HG02763 (cell line): Measurements from ENCODE around the gene POLA1.
"Not testable (repeated sequence)": the region's sequence is repeated elsewhere in the genome, so short reads cannot be mapped to it uniquely, and the experiment has no call there.

Experiments used
- ATAC-seq: cut with Tn5 transposase; IDR thresholded peaks from one replicate; pipeline ENCODE4 v1.9.1; 2021; ENCODE audit warnings: mild to moderate bottlenecking, moderate library complexity; ENCODE audit not compliant: unreplicated experiment

The POLA1 gene

DNA sequence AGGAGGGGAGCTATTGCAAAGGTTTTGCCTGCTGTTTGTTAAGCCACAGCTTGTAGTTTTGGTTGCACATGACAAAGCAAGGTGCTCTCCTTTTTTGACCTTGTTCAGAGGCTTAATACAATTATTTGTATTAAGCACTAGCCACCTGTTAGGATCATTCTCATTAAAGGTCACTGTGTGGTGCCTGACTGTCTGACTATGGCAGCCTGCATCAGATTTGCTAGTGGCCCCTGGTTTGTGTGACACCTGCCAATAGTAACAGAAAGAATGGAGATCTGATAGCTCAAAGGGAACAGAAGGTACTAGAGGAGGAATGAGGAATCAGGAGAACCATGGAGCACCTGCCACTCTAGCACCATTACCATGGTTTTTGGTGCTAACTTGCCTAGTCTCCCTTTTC, 102.5 kb downstream of the POLA1 start:
- ATAC-seq: no peak

DNA sequence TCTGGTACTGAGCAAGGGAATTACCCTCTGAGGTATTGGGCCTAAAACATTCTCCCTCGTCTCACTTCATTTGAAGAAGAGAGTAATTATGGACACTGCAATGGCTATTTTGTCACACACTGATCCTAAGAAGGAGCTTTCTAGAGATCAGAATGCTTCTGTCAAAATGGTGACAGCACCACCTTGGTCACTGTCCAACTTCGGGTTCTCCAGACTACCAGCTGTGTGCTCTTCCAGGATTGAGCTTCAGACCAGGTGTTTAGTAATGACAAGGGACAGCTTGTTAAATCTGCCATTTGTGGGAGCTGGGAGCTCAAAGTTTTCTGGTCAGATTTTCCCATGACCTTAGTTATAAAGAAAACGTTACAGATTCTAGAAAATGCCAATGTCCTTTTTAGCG, 105.4 kb downstream of the POLA1 start:
- ATAC-seq: no peak

GRCh38 chrX:24799565-24799964, 105.8 kb downstream of the POLA1 start:
- ATAC-seq: no peak

- ATAC-seq: no peak
Observed at GRCh38 chrX:24805201-24805600, 111.5 kb downstream of the POLA1 start.

GRCh38 chrX:24819807-24820206, 126.1 kb downstream of the POLA1 start:
- not testable (repeated sequence) for ATAC-seq

GRCh38 chrX:24828147-24828546, 134.4 kb downstream of the POLA1 start:
- no peak for ATAC-seq

GRCh38 chrX:24828600-24828999, 134.9 kb downstream of the POLA1 start:
- no peak for ATAC-seq

GRCh38 chrX:24833695-24834094, 140.0 kb downstream of the POLA1 start:
- no peak for ATAC-seq

DNA sequence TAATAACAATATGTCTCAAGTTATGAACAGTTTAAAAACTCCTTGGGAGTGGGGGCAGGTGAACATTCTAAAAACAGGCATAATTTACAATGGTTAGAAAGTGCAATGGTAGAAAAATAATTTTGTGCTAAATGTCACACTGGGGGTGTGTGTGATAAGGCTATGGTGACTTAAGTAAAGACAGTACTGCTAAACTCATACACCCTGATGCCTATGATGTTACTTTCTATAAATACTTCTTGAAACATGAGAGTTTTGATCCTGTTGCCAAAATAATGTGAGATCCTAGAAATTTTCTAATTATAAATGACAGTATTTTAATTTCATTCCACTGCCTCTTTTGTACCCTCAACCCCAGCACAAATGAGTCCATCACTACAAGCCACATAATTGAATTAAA, 144.2 kb downstream of the POLA1 start:
- ATAC-seq: no peak

- ATAC-seq: no peak
Observed at GRCh38 chrX:24838629-24839028, 144.9 kb downstream of the POLA1 start.

DNA sequence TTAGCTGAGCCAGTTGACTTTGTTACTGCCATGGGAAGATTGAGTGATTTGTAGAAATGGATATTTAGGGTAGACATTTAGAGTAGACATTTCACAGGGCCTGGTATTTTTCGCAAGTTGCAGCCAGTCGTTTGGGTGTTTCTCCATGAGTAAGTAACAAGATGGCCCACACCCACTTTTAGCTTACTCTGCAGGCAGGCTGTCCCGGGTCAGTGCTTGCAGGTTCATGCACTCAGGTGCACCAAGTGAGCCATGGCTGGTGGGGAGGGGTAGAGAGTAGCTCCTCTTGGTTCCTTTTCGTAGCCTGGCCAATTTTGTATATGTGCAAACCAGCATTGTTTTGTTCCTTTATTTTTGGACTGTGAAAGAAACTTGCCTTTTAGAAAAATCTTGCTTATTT, 145.6 kb downstream of the POLA1 start:
- ATAC-seq: no peak

DNA sequence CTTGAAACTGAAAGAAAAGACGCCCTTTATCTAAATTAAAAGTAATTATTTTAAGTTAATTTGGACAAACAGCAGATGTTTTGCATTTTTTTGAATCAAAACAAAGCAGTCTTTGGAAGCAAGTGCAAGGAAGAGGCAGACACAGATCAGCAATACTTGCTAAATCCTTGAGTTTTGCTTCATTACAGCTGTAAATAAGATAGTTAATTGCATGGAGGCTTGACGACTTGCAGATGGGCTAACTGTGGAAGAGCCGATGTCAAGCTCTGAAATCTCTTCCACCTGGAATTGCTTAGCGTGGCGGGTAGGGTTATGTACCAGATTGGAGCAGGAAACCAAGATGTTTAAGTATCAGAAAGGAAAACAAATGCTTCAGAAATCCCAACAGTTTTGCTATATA, 148.8 kb downstream of the POLA1 start:
- ATAC-seq: no peak

- no peak for ATAC-seq
Observed at GRCh38 chrX:24846550-24847150, 152.9 kb downstream of the POLA1 start.

DNA sequence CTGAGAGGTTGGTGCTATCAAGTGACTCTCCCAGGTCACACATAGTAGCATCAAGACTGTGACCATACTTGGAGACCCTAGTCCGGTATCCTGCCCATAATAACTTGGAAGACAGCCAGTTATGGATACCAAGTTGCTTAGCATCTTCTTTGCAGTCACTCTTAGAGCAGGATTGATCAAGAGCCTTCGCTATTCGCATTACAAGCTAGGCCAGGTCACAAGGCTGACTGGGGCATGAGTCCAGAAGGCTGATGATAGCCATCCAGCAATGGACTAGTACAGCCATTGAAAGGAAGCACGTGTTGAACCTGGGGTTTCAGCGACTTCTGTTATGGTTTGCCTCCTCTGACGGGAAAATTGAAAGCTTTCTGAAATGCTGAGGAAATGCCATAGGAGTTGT, 157.6 kb downstream of the POLA1 start:
- no peak for ATAC-seq

GRCh38 chrX:24851780-24852179, 158.1 kb downstream of the POLA1 start:
- ATAC-seq: no peak

DNA sequence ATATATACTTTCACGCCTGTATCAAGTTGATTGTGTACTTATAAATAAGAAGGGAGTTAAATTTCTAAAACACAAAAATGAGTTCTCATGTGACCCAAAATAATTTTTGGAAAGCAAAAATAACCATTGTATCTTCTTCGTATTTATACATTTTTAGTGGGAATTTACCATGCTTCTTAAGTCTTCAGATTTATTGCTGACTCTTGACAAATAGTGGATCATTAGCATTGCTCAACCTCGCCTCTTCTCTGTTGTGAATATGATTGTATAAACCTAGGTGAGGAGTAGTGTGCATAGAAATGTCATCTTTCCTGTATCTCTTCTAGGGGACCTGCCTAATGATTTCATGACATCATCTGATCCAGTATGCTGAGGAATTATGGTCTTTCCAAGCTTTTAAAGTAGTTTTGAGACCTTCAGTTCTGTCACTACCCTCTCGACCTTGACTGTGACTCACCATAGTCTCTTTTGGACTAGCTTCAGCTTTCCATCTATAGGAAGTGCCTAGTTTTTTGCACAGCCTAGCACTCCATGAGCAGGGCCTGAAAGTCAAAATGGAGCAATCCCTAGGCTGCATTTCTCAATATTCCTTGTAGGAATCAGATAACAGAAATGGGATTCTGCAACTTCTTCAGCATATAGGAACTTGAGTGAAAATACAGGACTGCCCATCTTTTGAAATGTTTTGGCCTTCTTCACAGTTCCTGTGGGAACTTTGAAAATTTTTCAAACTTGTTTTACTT, 164.5 kb downstream of the POLA1 start:
- ATAC-seq: no peak

- no peak for ATAC-seq
Observed at GRCh38 chrX:24859211-24859841, 165.6 kb downstream of the POLA1 start.

- no peak for ATAC-seq
Observed at GRCh38 chrX:24860140-24860539, 166.4 kb downstream of the POLA1 start.

GRCh38 chrX:24862343-24862742, 168.6 kb downstream of the POLA1 start:
- ATAC-seq: no peak

DNA sequence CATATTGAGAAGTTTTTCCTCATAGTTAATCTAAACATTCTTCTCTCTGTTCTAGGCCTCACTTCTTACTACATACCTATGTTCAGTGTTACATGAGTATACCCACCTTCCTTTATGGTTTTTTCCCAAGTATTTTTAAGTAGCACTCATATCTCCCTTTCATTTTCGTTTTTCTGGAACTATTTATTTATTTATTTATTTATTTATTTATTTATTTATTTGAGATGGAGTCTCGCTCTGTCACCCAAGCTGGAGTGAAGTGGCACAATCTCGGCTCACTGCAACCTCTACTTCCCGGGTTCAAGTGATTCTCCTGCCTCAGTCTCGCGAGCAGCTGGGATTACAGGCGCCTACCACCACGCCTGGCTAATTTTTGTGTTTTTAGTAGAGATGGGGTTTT, 170.1 kb downstream of the POLA1 start:
- not testable (repeated sequence) for ATAC-seq

DNA sequence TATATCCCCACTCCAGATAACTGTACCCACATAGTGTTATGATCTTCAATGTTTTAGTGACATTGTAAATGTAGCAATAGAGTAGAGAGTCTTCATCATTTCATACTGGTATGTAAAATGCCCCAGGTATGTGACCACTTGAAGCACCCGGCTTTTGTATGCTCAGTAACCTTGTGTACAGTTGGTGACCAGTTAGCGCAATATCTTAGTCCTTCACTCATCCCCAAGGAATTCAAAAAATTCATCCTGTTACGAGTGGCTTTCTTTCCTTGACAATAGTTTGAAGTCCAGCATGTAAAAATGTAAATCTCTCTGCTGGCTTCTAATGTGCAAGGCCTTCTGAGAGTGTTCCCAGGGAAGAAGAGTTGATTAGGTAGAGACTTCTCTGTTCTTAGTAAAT, 176.4 kb downstream of the POLA1 start:
- ATAC-seq: no peak

DNA sequence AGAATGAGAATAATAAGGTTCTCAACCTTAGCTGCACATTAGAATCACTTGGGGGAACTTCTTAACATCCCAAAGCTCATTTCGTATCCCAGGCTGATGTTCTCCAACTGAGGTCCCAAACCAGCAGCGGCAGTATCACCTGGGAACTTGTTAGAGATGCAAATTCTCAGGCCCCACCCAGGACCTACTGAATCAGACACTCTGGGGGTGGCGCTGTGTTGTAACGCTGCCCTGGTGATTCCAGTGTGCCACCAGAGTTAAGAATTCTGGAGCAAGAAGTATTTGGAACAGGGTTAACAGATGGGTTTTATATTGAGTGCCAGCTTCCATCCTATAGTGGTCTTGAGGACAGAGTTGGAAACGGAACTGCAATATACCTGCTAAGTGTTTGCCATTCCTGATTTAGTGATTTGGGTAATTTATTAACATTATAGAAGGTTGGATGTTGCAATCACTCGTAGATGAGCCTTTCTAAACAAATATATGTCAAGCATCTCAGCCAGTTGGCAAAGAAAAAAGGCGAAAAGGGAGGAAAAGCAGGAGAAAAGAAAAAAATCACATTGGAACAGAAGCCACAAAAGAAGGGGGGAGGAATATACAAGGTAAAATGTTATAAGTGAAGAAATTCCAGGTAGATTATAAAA, 181.0 kb downstream of the POLA1 start:
- ATAC-seq: no peak
